ENCODE measurements around the gene MORC2. TPM values are rescaled to one million over a fixed set of nuclear protein-coding genes. Genes with fewer than 3 reads are reported as not detected.

The MORC2 gene
- polyA plus RNA-seq, 1 donor (not counting 4 experiments of a cell fraction or from before 2014, with no cell fraction given) = 14.1 TPM

GRCh38 chr22:30947816-30948454, 20.6 kb downstream of the MORC2 start:
- no peaks in the 10 kb centered on the region for H3K9me3 ChIP-seq (ENCODE audit: control insufficient read depth, low read depth, low read length)
- peaks cover 38% of the 10 kb centered on the region for H3K4me1 ChIP-seq (ENCODE audit: control insufficient read depth, extremely low read depth, insufficient read depth, low read length)
- peak overlapping the region; percentile 19 for H3K4me2 ChIP-seq (ENCODE audit: control insufficient read depth, extremely low read depth, insufficient read depth, low read depth, low read length)
- no peaks in the 10 kb centered on the region for H3K79me2 ChIP-seq (ENCODE audit: control insufficient read depth, insufficient read depth, low read length)
- FAIRE-seq (peak; percentile 92), DNase-seq (ENCODE audit: low read depth, low spot score) (no peak)
- peak overlapping the region; percentile 65 for H3K27ac ChIP-seq (ENCODE audit: control insufficient read depth, insufficient read depth, low read length)
- no peaks in the 10 kb centered on the region for H3K9me1 ChIP-seq (ENCODE audit: control insufficient read depth, extremely low read depth, insufficient read depth, low read length)
- dilution Hi-C loops (cut with MboI; ENCODE audit: extremely low pct_ligation_motif_present, low sequenced_read_pairs) = no loop called here
- no peak overlapping the region for H3K4me3 ChIP-seq (ENCODE audit: control insufficient read depth in 2 of 3, extremely low read depth in 1 of 3, insufficient read depth in 2 of 3, low read depth in 1 of 3, low read length in 3 of 3)
- H2AFZ ChIP-seq (ENCODE audit: control insufficient read depth, low read length) = no peak overlapping the region
- no peak for TF ChIP-seq EZH2 (IDR thresholded peaks at IDR 0.05; ENCODE audit: low read length)
- TF ChIP-seq CTCF (optimal IDR thresholded peaks at IDR 0.05 in 1 of 3, IDR thresholded peaks at IDR 0.05 in 1 of 3, conservative IDR thresholded peaks at IDR 0.05 in 1 of 3; ENCODE audit: extremely low read depth in 1 of 3, insufficient read depth in 2 of 3, low read length in 3 of 3) = peak in 2 of 3 experiments; percentile 47 to 64
- H3K9ac ChIP-seq (ENCODE audit: control insufficient read depth, extremely low read depth, insufficient read depth, low read length) = peak overlapping the region; percentile 26
- H3K27me3 ChIP-seq (ENCODE audit: control insufficient read depth, extremely low read depth, insufficient read depth, low read length) = no peaks in the 10 kb centered on the region
- peaks cover 9 to 22% of the 10 kb centered on the region in 2 experiments for H3K36me3 ChIP-seq (ENCODE audit: control insufficient read depth in 2 of 2, extremely low read depth in 1 of 2, insufficient read depth in 2 of 2, low read length in 2 of 2)
- no peaks in the 10 kb centered on the region for H4K20me1 ChIP-seq (ENCODE audit: control insufficient read depth, extremely low read depth, insufficient read depth, low read length)

- peak overlapping the region; percentile 26 for H3K9ac ChIP-seq (ENCODE audit: control insufficient read depth, extremely low read depth, insufficient read depth, low read length)
- no peak overlapping the region for H2AFZ ChIP-seq (ENCODE audit: control insufficient read depth, low read length)
- H3K4me3 ChIP-seq (ENCODE audit: control insufficient read depth in 2 of 3, extremely low read depth in 1 of 3, insufficient read depth in 2 of 3, low read depth in 1 of 3, low read length in 3 of 3) = no peak overlapping the region
- H4K20me1 ChIP-seq (ENCODE audit: control insufficient read depth, extremely low read depth, insufficient read depth, low read length) = no peaks in the 10 kb centered on the region
- peak; percentile 98 for FAIRE-seq
- no peaks in the 10 kb centered on the region for H3K79me2 ChIP-seq (ENCODE audit: control insufficient read depth, insufficient read depth, low read length)
- no peaks in the 10 kb centered on the region for H3K27me3 ChIP-seq (ENCODE audit: control insufficient read depth, extremely low read depth, insufficient read depth, low read length)
- no peak for DNase-seq (ENCODE audit: low read depth, low spot score)
- H3K9me3 ChIP-seq (ENCODE audit: control insufficient read depth, low read depth, low read length) = no peaks in the 10 kb centered on the region
- TF ChIP-seq EZH2 (IDR thresholded peaks at IDR 0.05; ENCODE audit: low read length) = no peak
- peak; percentile 45 to 62 (median 47) for TF ChIP-seq CTCF (optimal IDR thresholded peaks at IDR 0.05 in 1 of 3, IDR thresholded peaks at IDR 0.05 in 1 of 3, conservative IDR thresholded peaks at IDR 0.05 in 1 of 3; ENCODE audit: extremely low read depth in 1 of 3, insufficient read depth in 2 of 3, low read length in 3 of 3)
- dilution Hi-C loops (cut with MboI; ENCODE audit: extremely low pct_ligation_motif_present, low sequenced_read_pairs) = no loop called here
- no peaks in the 10 kb centered on the region for H3K9me1 ChIP-seq (ENCODE audit: control insufficient read depth, extremely low read depth, insufficient read depth, low read length)
- peak overlapping the region; percentile 65 for H3K27ac ChIP-seq (ENCODE audit: control insufficient read depth, insufficient read depth, low read length)
- H3K4me1 ChIP-seq (ENCODE audit: control insufficient read depth, extremely low read depth, insufficient read depth, low read length) = peaks cover 38% of the 10 kb centered on the region
- H3K4me2 ChIP-seq (ENCODE audit: control insufficient read depth, extremely low read depth, insufficient read depth, low read depth, low read length) = peak overlapping the region; percentile 43
- peaks cover 9 to 23% of the 10 kb centered on the region in 2 experiments for H3K36me3 ChIP-seq (ENCODE audit: control insufficient read depth in 2 of 2, extremely low read depth in 1 of 2, insufficient read depth in 2 of 2, low read length in 2 of 2)
Observed at GRCh38 chr22:30947173-30947815, 21.3 kb downstream of the MORC2 start.
